Liver (tissue), 9 donors: Measurements from ENCODE around the gene ERBB4. TPM values are rescaled to one million over a fixed set of nuclear protein-coding genes. Genes with fewer than 3 reads are reported as not detected.
A peak's percentile ranks its signal among the peaks of the same experiment; 100 is the strongest.

Experiments
- DNase-seq: peaks from one replicate; pipeline ENCODE4 v3.0.0-alpha.2; 2017; ENCODE audit warnings: low spot score
- H3K27ac ChIP-seq, 2 donors: one replicate each; pipeline ENCODE4 v1.7.0; 2013; ENCODE audit warnings: inconsistent platforms in 2 of 2, low read length in 2 of 2, control low read depth in 1 of 2, low read depth in 1 of 2, mild to moderate bottlenecking in 1 of 2
- H3K27me3 ChIP-seq, 4 donors: one replicate each; pipeline versions ENCODE4 v1.6.1 to v1.7.0; 2013; ENCODE audit warnings: low read length in 3 of 4, inconsistent platforms in 1 of 4, mild to moderate bottlenecking in 1 of 4, moderate library complexity in 1 of 4; ENCODE audit not compliant: control insufficient read depth in 4 of 4, insufficient read depth in 4 of 4
- H3K36me3 ChIP-seq, 4 donors: one replicate each; pipeline versions ENCODE4 v1.6.1 to v1.7.0; 2013; ENCODE audit warnings: low read length in 3 of 4, mild to moderate bottlenecking in 3 of 4, low read depth in 1 of 4, moderate library complexity in 1 of 4; ENCODE audit not compliant: control insufficient read depth in 4 of 4, insufficient read depth in 3 of 4
- H3K4me1 ChIP-seq, 4 donors: one replicate each; pipeline versions ENCODE4 v1.6.1 to v1.7.0; 2013; ENCODE audit warnings: low read length in 3 of 4, mild to moderate bottlenecking in 3 of 4, moderate library complexity in 1 of 4; ENCODE audit not compliant: control insufficient read depth in 4 of 4, insufficient read depth in 4 of 4
- H3K4me3 ChIP-seq, 3 donors: one replicate each; pipeline versions ENCODE4 v1.6.1 to v1.7.0; 2013; ENCODE audit warnings: low read length in 3 of 3, control low read depth in 1 of 3, low read depth in 1 of 3, mild to moderate bottlenecking in 1 of 3
- H3K9ac ChIP-seq, 2 donors: one replicate each; pipeline ENCODE4 v1.7.0; 2013; ENCODE audit warnings: low read length in 2 of 2, mild to moderate bottlenecking in 2 of 2, moderate library complexity in 2 of 2, control low read depth in 1 of 2, low read depth in 1 of 2
- H3K9me3 ChIP-seq, 4 donors: one replicate each; pipeline versions ENCODE4 v1.6.1 to v1.7.0; 2013; ENCODE audit warnings: low read length in 3 of 4; ENCODE audit not compliant: control insufficient read depth in 4 of 4
- FOXA1 ChIP-seq: IDR thresholded peaks from 2 replicates; pipeline ENCODE4 v1.6.1; 2016; ENCODE audit warnings: antibody characterized with exemption
- GABPA ChIP-seq, 2 donors: IDR thresholded peaks in 1 of 2; conservative IDR thresholded peaks in 1 of 2; 2 replicates each; pipeline ENCODE4 v1.6.1; 2016; ENCODE audit warnings: antibody characterized with exemption in 2 of 2, mild to moderate bottlenecking in 1 of 2, moderate library complexity in 1 of 2
- HNF4A ChIP-seq, 2 donors: conservative IDR thresholded peaks; 2 replicates each; pipeline ENCODE4 v1.6.1; 2016; ENCODE audit warnings: antibody characterized with exemption in 2 of 2, mild to moderate bottlenecking in 2 of 2
- HNF4G ChIP-seq: IDR thresholded peaks from 2 replicates; pipeline ENCODE4 v1.6.1; 2016; ENCODE audit warnings: antibody characterized with exemption
- JUND ChIP-seq, 2 donors: IDR thresholded peaks; 2 replicates each; pipeline ENCODE4 v1.6.1; 2016; ENCODE audit warnings: antibody characterized with exemption in 2 of 2
- RAD21 ChIP-seq, 2 donors: IDR thresholded peaks; 2 replicates each; pipeline ENCODE4 v1.6.1; 2016; ENCODE audit warnings: antibody characterized with exemption in 2 of 2, mild to moderate bottlenecking in 2 of 2
- SP1 ChIP-seq: IDR thresholded peaks from 2 replicates; pipeline ENCODE4 v1.6.1; 2018; ENCODE audit warnings: antibody characterized with exemption, mild to moderate bottlenecking
- TAF1 ChIP-seq: conservative IDR thresholded peaks from 2 replicates; pipeline ENCODE4 v1.6.1; 2016; ENCODE audit warnings: antibody characterized with exemption, mild to moderate bottlenecking
- YY1 ChIP-seq: IDR thresholded peaks from 2 replicates; pipeline ENCODE4 v1.6.1; 2016; ENCODE audit warnings: antibody characterized with exemption, mild to moderate bottlenecking
- WGBS: extraction: QIAGEN DNeasy Blood & Tissue Kit; methylation state at CpG from one replicate; pipeline ENCODE4 v1.1.7; 2013; 5-methylcytosine and 5-hydroxymethylcytosine counted together
- polyA plus RNA-seq, 2 donors: library from polyadenylated mRNA; stranded (reverse) in 1 of 2; unstranded in 1 of 2; fragments of 200-250 nt in 1 of 2; fragments of >200 nt in 1 of 2; fragmentation: Nextera tagmentation in 1 of 2; extraction: Ambion mirVana in 1 of 2; gene quantifications; one replicate each; pipeline versions ENCODE4 v1.2.1 to v1.2.3, GENCODE V29; 2013 to 2015
- total RNA-seq, 2 donors: library from RNA; depleted of rRNA; stranded (reverse); fragments of >200 nt; gene quantifications; one replicate each; pipeline ENCODE4 v1.2.3, GENCODE V29; 2014
- TF ChIP-seq, protein P1 (sequence below): IDR thresholded peaks from 2 replicates; pipeline ENCODE4 v1.6.1; 2016; ENCODE audit warnings: antibody characterized with exemption, mild to moderate bottlenecking
- TF ChIP-seq, protein P2 (sequence below): IDR thresholded peaks from 2 replicates; pipeline ENCODE4 v1.6.1; 2016; ENCODE audit warnings: antibody characterized with exemption
- TF ChIP-seq, protein P3 (sequence below): IDR thresholded peaks from 2 replicates; pipeline ENCODE4 v1.6.1; 2016; ENCODE audit warnings: antibody characterized with exemption
- donor health status: healthy.
- donor health status: healthy.
- donor health status: healthy.
- donor health status: healthy.
- donor health status: healthy.

ERBB4 gene
- total and polyA plus RNA-seq, 4 donors = 0.03 to 0.42 TPM; not detected in 2

DNA sequence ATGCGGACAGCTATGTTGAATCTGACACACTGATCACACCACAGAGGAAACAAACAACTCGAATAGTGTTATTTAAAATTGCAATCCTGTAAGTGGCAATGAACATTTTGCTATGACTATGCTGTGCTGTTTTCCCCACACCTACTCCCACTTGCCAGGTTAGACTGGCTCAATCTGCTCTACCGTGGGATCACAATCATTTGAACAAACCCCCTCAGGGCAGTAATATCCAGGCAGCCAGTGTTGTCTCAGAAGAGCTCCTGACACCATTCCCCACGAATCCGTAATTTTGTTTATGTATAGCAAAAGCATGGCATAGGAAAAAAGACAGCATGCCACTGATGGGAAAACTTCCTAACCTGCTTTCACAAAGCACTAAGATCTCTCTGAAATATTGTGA is 284.3 kb downstream of the ERBB4 start:
- Histone ChIP-seq H3K27me3 (peaks cover 0 to 3% (median 0%) of the 10 kb centered on the region in 4 donors), H3K36me3 (no peaks in the 10 kb centered on the region), H3K27ac (no peak overlapping the region), H3K9me3 (no peaks in the 10 kb centered on the region), H3K4me3 (no peak overlapping the region), H3K4me1 (no peaks in the 10 kb centered on the region), H3K9ac (no peak overlapping the region)
- TF ChIP-seq HNF4G (no peak), TAF1 (no peak), YY1 (no peak), HNF4A (conservative IDR thresholded peaks at IDR 0.05) (no peak), GABPA (IDR thresholded peaks at IDR 0.05 in 1 of 2, conservative IDR thresholded peaks at IDR 0.05 in 1 of 2) (no peak), JUND (IDR thresholded peaks at IDR 0.05) (no peak), SP1 (no peak), RAD21 (IDR thresholded peaks at IDR 0.05) (no peak)
- TF ChIP-seq, protein P1, sequence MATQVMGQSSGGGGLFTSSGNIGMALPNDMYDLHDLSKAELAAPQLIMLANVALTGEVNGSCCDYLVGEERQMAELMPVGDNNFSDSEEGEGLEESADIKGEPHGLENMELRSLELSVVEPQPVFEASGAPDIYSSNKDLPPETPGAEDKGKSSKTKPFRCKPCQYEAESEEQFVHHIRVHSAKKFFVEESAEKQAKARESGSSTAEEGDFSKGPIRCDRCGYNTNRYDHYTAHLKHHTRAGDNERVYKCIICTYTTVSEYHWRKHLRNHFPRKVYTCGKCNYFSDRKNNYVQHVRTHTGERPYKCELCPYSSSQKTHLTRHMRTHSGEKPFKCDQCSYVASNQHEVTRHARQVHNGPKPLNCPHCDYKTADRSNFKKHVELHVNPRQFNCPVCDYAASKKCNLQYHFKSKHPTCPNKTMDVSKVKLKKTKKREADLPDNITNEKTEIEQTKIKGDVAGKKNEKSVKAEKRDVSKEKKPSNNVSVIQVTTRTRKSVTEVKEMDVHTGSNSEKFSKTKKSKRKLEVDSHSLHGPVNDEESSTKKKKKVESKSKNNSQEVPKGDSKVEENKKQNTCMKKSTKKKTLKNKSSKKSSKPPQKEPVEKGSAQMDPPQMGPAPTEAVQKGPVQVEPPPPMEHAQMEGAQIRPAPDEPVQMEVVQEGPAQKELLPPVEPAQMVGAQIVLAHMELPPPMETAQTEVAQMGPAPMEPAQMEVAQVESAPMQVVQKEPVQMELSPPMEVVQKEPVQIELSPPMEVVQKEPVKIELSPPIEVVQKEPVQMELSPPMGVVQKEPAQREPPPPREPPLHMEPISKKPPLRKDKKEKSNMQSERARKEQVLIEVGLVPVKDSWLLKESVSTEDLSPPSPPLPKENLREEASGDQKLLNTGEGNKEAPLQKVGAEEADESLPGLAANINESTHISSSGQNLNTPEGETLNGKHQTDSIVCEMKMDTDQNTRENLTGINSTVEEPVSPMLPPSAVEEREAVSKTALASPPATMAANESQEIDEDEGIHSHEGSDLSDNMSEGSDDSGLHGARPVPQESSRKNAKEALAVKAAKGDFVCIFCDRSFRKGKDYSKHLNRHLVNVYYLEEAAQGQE = no peak
- TF ChIP-seq, protein P2, sequence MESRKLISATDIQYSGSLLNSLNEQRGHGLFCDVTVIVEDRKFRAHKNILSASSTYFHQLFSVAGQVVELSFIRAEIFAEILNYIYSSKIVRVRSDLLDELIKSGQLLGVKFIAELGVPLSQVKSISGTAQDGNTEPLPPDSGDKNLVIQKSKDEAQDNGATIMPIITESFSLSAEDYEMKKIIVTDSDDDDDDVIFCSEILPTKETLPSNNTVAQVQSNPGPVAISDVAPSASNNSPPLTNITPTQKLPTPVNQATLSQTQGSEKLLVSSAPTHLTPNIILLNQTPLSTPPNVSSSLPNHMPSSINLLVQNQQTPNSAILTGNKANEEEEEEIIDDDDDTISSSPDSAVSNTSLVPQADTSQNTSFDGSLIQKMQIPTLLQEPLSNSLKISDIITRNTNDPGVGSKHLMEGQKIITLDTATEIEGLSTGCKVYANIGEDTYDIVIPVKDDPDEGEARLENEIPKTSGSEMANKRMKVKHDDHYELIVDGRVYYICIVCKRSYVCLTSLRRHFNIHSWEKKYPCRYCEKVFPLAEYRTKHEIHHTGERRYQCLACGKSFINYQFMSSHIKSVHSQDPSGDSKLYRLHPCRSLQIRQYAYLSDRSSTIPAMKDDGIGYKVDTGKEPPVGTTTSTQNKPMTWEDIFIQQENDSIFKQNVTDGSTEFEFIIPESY = no peak
- 56% methylated on average over 5 of the region's 5 CpGs for WGBS
- no peak for DNase-seq

- TF ChIP-seq SP1 (no peak), RAD21 (IDR thresholded peaks at IDR 0.05) (peak; percentile 10 to 13)
- H3K4me3 ChIP-seq = no peak overlapping the region
- no peaks in the 10 kb centered on the region for H3K4me1 ChIP-seq
- no peaks in the 10 kb centered on the region for H3K36me3 ChIP-seq
- no peaks in the 10 kb centered on the region for H3K9me3 ChIP-seq
- no peak overlapping the region for H3K9ac ChIP-seq
- peaks cover 0 to 3% (median 0%) of the 10 kb centered on the region in 4 donors for H3K27me3 ChIP-seq
- WGBS = 40% methylated on average over 2 of the region's 2 CpGs
- no peak overlapping the region for H3K27ac ChIP-seq
- no peak for DNase-seq
Measured at GRCh38 chr2:212249451-212249850, 289.2 kb downstream of the ERBB4 start.

DNA sequence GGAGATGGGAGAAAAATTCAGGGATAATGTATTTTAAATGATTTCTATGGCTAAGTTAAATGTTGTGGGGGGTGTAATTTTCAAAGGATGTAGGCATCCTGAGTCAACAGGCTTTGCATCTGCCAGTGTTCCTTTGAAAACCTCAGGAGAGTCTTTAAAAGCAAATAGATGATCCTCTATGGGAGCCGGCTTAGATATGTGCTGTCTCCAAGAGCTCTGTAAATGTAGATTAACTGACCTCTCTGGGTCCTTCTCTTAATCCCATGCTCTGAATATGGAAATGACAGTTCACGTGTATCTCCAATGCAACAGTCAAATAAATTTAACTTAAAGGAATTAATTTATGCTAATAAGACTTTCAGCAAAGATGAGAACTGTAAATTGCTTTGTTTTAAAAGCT is 292.7 kb downstream of the ERBB4 start:
- WGBS = 47% methylated on average over 2 of the region's 2 CpGs
- H3K36me3 ChIP-seq = no peaks in the 10 kb centered on the region
- no peak overlapping the region for H3K4me3 ChIP-seq
- H3K27ac ChIP-seq = no peak overlapping the region
- DNase-seq = no peak
- H3K9me3 ChIP-seq = no peaks in the 10 kb centered on the region
- no peaks in the 10 kb centered on the region for H3K4me1 ChIP-seq
- no peaks in the 10 kb centered on the region for H3K27me3 ChIP-seq
- TF ChIP-seq JUND (IDR thresholded peaks at IDR 0.05) (no peak), TAF1 (no peak), FOXA1 (no peak)
- TF ChIP-seq, protein P2 = no peak
- TF ChIP-seq, protein P3, sequence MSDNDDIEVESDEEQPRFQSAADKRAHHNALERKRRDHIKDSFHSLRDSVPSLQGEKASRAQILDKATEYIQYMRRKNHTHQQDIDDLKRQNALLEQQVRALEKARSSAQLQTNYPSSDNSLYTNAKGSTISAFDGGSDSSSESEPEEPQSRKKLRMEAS = no peak
- no peak overlapping the region for H3K9ac ChIP-seq
